Measurements from ENCODE around the gene ATF5.

Gene ATF5, protein sequence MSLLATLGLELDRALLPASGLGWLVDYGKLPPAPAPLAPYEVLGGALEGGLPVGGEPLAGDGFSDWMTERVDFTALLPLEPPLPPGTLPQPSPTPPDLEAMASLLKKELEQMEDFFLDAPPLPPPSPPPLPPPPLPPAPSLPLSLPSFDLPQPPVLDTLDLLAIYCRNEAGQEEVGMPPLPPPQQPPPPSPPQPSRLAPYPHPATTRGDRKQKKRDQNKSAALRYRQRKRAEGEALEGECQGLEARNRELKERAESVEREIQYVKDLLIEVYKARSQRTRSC

DNA sequence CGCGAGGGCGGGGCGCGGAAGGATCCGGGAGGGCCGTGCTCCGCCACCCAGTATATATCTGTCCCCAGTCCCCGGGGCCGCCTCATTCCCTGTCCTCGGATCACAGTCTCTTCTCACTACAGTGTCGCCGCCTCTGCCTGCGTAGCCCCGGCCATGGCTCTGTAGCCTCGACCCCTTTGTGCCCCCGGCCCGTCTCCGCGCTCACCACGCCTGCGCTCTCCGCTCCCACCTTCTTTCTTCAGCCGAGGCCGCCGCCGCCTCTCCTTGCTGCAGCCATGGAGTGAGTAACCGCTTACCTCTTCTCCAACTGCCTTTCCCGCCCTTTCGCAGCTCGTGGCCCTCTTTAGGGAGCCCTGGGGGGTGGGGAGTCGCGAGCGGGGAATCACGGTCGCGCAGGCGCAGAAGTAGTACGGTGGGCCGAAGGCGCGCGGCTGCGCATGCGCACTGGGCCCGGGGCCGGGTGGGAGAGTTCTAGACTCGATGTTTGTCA is at the start of gene ATF5, which contains the start of gene NUP62:
Gene ATF5, plus strand, starts transcription at position 85 of the 490 bp plus-strand sequence. CDS start 1,646 bp downstream, outside the sequence.
Gene NUP62, minus strand, starts transcription at position 384 of the 490 bp plus-strand sequence. CDS start 19,697 bp downstream, outside the sequence.
- peak; percentile 97 for DNase-seq

DNA sequence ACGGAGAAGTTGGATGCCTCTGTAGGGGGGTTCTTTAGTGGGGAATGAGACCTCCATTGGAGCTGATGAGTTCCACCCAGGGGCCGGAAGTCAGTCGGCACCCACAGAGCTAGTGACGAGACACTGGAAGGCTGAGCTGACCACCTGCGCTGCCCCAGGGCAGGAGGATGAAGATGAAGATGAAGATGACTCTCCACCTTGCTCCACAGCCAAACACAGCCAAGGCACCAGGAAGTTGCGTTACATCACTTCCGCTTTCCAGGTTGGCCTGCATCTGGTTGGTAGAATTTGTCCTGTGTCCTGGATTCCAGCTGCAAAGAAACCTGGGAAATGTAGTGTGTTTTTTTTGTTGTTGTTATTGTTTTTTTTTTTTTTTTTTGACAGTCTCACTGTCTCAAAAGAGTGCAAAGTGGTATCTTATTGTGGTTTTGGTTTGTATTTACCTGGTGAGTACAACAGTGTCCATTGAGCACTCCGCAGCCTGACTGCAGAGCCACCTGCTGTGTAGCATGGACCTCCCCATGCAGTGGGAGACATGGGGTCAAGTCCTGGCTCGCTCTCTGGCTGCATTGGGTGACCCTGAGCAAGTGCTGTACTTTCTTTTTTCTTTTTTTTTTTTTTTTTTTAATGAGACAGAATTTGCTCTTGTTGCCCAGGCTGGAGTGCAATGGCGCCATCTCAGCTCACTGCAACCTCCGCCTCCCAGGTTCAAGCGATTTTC is 49.6 kb upstream of the ATF5 start:
- DNase-seq = no peak

DNA sequence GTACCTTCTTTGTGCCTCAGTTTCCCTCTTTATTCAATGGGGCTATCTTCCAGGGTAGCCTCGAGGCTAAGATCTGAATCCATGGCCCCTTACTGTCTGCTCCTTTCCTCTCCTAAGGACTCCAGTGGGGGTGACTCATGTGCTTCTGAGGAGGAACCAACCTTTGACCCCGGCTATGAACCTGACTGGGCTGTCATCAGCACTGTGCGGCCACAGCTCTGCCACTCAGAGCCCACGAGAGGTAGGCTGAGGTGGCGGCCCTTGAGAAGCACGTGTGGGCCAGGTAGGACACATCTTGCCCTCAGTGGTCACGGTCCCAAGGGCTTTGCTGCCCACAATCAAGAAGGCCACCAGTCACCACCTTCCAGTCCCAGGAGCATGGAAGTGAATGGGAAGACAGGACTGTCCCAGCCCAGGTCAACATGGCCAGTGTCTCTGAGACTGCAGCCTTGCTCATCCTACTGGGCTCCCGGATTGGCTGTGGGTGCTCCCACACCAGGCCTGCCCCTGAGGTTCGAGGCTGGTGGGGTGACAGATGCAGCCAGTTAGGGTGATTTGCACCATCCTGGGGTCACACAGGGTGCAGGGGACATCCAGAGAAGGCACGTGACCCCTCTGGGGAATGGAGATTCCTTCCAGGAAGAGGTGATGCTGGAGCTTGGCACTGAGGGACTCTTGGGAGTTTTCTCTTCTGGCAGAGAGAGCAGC is 48.7 kb upstream of the ATF5 start:
- no peak for DNase-seq

DNA sequence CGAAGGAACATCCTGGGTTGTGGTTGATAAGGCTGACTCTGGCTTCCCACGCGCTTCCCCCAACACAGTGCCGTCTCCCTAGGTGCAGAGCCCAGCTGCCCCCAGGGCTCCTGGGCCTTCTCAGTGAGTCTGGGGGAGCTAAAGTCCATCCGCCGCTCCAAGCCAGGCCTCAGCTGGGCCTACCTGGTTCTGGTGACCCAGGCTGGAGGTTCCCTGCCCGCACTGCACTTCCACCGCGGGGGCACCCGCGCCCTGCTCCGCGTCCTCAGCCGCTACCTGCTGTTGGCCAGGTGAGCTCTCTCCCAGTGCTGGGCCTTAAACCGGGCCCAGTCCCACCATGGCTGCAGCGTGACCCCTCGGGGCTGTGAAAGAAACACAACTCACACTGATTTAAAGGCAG is 47.8 kb upstream of the ATF5 start:
- no peak for DNase-seq

DNA sequence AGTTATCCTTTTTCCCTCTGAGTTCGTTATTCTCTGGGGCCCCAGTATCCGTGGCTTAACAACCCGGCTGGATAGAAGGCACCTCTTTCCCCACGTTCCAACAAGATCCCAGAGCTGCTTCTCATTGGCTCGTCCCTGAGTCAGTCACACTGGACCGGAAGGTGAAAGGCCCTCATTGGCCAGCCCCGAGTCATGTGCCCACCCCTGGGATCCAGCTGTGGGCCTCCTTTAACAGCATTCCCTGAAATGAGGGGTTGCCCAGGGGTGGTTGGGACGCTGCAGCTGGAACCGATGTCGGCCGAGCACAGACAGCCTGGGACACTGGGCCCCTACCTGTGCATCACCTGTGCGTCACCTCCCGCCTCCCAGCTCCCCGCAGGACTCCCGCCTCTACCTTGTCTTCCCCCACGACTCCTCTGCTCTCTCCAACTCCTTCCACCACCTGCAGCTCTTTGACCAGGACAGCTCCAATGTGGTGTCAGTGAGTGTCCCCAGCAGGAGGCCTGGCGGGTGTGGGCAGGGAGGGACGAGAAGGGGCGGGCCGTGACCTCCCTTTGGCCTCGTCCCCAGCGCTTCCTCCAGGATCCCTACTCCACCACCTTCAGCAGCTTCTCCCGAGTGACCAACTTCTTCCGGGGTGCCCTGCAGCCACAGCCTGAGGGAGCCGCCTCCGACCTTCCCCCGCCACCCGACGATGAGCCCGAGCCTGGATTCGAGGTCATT is 47.2 kb upstream of the ATF5 start:
- no peak for DNase-seq

DNA sequence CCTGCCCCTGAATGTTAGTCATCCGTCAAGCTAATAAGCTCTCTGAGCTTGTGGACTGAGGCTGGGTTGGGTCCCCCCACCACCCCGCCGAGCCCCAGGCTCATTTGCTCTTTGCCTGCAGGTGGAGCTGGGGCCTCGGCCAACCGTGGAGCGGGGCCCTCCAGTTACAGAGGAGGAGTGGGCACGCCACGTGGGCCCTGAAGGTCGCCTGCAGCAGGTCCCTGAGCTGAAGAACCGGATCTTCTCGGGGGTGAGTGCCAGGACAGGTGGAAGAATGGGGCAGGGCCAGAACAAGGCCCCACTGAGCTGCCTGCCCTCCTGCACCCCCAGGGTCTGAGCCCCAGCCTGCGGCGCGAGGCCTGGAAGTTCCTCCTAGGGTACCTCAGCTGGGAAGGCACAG is 46.4 kb upstream of the ATF5 start:
- no peak for DNase-seq

DNA sequence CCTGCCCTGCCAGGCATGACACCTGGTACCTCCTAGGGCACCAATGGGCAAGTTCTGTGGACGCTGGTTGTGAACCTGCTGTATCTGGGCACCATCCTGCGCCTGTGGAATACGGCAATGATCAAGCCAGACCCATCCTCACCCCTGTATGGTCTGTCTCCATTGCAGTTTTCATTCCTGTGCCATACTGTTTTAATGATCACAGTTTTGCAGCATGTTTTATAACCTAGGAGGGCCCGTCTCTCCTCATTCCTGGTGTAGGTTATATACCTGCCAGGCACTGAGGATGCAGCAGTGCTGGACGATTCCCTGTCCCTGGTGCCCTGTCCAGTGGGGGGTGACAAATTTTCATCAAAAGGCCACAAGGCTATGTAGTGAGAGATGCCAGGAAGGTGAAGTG is 45.9 kb upstream of the ATF5 start:
- DNase-seq = no peak

DNA sequence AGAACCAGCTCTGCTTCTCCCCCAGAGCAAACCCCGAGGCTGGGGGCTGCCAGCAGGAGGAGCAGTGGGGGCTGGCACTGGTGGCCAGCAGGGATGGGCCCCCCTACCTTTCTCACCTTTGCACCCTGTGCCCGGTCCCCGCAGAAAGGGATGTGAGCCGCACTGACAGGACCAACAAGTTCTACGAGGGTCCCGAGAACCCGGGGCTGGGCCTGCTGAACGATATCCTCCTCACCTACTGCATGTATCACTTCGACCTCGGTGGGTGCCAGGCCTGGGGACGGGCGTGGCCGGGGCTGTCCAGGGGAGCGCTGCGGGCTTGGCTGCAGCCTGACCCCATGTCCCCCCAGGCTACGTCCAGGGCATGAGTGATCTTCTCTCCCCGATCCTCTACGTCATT is 44.9 kb upstream of the ATF5 start:
- DNase-seq = no peak

DNA sequence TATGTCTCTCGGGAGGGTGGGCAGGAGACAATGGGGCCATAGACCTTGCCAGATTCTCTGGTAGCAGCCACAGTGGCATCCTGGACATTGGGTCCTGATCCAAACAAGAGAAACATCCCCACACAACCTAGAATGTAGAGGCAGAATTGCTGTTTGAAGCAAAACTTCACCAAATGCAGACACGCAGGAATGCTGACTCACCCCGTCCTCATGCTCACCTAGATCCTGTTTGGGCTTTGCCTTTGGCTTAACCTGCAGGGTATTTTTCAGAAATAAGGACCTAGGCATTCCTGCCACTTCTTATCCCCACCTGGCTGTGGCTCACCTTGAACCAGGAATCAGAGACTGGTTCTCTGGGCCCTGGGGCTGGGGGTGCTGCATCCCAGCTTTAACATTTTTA is 44.2 kb upstream of the ATF5 start:
- DNase-seq = no peak

DNA sequence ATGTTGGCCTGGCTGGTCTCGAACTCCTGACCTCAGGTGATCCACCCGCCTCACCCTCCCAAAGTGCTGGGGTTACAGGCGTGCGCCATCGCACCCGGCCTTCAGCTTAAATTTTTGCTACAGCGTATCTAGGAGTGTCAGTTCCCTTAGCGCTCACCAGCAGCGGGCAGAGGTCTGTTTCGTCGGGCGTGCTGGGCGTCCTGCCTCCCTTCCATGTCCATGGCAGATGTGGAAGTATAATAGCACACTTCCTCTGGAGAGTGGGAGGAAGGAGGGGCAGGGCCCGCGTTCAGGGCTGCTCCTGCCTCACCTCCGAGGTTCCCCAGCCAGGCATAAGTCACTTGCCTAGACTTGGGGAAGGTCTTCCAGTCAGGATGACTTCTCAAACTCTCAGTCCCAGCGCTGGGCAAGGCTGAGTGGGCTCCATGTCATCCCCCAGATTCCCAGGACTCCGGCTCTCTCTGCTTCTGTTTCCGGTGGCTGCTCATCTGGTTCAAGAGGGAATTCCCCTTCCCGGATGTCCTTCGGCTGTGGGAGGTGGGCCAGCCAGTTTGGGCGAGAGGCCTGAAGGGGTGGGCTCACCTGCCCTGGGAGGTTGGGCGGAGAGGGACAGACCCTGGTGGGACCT is 41.9 kb upstream of the ATF5 start:
- DNase-seq = peak; percentile 48

DNA sequence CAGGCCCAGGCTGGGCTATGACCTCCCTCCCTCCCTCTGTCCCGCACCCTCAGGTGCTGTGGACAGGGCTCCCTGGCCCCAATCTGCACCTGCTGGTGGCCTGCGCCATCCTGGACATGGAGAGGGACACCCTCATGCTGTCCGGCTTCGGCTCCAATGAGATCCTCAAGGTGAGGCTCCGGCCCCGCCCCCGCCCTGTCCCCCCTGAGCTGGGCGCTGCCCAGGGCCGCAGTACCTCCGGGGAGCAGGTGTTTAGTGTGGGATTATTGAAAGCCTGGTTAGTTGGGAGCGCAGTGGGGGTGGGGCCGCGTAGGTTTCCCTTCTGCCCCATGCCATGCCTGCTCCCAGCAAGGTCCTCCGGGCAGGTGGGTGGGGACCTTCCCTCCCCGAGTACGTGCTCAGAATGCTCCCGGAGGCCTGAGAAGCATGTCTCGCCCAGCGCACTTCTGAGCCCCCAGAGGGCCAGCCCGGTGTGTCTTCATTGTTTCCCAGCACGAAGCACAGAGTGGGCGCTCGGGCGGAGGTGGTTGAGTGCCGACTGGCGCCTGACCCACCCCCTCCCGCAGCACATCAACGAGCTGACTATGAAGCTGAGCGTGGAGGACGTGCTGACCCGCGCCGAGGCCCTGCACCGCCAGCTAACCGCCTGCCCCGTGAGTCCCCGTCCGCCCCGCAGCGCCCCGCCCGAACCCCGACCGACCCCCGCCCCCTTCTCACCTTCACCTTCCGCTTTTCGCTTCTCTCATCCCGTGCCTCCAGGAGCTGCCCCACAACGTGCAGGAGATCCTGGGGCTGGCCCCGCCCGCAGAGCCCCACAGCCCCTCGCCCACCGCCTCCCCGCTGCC is 41.1 kb upstream of the ATF5 start:
- peak; percentile 59 for DNase-seq

DNA sequence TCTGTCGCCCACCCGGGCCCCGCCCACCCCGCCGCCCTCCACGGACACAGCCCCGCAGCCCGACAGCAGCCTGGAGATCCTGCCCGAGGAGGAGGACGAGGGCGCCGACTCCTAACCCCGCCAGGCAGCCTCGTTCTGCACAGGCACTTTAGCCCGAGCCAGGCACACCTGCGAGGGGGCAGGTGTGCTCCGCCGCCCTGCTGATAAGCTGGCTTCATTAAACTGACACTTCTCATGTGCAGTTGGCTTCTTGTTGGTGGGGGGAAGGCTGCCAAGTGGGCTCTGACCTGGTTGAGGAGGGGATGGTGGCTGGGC is 40.5 kb upstream of the ATF5 start:
- DNase-seq = no peak

DNA sequence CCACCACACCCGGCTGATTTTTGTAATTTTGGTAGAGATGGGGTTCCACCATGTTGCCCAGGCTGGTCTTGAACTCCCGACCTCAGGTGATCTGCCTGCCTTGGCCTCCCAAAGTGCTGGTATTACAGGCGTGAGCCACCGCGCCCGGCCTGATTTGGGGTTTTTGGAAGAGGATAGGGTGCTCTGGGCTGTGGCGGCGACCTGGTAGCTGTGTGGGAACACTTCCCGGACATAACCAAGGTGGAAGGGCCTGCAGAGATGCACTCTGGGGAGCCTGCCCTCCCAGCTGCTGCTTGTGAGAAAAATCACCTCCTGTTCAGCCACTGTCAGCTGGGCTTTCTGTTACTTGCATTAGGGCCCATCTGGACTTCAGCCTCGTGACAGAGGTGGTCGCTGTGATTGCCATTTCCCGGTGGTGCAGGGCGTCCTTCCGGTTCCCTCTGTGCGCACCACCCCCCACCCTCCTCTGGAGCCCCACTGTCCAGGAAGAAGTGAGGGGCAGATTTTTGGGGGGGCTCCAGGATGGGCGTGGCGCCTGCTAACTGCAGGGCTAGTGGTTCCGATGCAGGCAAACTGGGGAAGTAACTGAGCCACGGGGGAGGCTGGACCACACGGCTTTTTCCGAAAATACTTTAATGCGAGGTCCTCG is 39.8 kb upstream of the ATF5 start:
- peak; percentile 36 for DNase-seq

DNA sequence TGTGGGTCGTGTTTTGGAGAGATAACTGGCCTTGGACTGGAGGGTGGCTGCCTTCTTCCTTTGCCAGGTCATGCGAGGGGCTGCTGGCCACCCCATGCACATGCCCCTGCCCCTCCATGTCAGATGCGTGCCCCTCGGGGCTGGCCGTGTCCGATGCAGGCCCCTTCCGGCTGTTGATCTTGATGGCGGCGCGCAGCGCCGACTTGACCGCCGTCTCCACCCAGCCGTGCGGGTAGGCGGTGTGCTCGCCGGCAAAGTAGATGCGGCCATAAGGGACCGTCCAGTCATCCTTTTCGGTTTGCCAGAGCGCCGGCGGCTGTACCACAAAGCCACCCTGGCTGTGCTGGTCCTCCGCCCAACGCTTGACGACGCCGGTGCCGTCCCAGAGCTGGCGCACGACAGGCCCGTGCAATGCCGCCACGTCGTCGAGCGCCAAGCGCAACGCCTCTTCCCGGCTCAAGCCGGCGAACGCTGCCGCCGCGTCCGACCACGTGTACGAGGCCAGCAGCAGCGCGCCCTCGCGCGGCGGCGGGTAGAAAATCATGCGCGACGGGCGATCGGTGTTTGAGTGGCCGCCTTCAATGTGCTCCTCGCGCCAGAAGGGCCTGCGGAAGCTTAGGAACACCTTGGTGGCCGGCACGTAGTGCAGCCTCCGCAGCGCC is 39.2 kb upstream of the ATF5 start:
- DNase-seq = peak; percentile 85

DNA sequence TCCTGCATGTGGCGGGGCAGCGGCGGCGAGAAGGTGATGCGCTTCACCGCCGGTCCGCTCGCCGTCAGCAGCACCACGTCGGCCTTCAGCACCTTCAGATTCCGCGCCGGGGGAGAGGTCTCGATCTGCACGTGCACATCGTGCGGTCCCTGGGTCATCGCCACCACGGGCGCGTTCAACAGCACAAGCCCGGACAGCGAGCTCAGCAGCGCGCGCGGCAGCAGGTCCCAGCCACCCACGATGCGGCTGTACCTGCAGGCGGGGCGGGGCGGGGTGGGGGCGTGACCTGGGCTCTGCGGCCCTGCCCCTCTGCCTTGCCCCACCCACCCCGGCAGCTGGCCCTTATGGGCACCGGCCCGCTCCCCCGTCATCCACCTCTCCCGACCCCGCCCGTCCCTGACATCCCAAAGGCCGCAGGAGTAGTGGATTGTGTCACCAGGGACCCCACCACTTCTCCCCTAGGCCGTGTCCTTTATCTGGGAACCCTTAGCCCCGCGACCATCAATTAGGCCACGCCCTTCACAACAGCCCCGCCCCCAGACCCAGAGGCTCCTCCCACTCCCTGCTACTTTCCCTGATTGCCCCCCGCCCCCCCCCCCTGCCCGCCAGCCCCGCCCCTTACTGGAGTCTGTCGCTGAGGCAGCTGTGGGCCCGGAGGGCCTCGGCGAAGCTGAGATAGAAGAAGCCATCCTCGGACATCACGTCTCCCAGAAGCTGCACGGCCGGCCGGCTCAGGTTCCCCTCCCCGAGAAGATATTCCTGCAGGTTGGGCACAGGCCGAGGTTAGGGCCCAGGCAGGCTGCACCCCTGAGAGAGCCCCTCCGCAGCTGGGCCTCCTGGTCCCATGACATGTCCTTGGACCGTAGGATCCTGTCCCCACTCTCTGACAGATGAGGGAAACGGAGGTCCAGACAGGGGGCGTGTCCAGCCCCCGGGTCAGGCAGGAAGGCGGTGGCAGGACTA is 38.4 kb upstream of the ATF5 start:
- DNase-seq = peak; percentile 86

DNA sequence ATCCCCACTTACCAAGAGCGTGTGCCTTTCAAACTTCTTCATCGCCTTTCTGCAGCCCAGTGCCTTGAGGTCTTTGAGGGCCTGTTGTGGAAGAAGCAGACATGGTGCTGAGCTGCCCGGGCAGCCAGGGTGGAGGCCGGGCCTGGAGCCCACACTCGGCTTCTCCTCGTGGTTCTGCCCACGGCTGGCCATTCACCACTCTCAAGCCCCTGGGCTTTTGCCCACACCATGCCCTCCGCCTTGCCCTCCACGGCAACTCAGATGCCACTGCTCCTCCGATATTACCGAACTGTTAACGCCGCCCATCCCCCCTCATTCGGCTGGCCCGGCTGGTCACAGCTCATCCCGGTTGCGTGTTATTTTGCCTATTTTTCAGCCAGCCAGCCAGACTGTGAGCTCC is 37.6 kb upstream of the ATF5 start:
- DNase-seq = no peak

DNA sequence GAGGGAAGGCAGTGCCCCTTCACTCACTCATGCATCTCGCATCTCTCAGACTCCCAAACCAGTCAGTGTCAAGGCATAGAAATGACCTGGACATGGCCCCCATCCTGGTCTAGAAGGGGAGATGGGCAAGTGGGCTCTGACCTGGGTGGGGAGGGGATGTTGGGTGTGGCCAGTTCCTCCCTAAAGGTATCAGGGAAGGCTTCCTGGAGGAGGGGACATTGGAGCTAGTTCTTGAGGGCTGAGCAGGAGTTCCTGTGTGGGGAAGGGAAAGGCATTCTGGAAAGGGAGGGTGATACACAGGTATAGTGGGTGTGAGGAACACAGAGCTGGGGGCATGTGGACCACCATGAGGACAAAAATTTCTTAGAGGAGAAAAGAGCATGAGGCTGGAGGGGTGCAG is 36.3 kb upstream of the ATF5 start:
- no peak for DNase-seq

DNA sequence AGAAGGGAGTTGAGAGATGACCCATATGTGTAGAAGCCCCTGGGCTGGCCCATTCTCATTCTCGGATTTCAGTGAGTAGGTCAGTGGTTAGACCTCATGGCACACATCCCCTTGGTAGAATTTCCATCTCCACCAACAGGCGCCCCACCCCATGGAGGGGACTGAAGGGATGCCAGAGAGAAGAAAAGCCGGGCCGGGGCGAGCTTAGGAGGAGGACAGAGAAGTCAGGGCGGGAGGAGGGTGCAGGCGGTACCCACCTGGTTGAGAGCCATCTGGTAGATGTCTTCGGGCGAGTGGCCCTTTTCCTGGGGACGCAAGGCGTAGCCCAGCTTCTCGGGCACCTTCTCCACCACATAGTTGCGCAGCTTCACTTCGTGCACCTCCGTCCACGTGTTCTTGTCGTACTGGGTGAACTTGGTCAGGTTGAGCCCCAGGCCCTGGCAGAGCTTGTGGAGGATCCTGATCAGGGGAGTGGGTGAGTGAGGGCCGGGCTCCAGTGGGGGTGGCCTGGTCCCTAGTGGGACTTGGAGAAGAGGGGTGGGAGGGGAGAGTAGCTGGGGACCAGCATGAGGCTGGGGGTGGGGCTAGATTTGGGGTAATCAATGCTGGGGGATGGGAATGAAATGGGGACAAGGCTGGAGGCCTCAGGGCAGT is 34.9 kb upstream of the ATF5 start:
- no peak for DNase-seq
